Measurements from ENCODE around the gene TMEM42.

Gene TMEM42

GRCh38 chr3:44913868-44914468, 52.3 kb downstream of the TMEM42 start:
- FAIRE-seq: no peak

DNA sequence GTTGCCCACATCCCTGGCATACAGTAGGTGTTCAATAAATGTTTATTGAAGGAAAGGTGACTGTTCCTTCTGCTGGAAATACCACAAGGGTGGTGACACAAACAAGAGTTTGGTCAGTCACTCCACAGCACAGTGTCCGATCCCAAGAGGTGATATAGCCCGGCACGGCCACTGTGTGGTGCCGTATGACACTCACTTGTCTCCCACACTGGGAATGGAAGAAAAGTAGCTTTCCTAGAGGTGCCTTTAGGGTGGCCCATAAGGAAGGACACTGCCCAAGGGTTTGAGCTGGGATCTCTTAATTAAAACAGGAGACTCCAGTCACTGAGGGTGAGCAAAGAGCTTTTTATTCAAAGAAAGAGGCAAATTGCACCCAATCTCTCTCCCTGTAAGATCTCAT, 53.2 kb downstream of the TMEM42 start:
- FAIRE-seq: no peak

Measured in islet of Langerhans (tissue), 1 donor.